ENCODE results near the gene PRPF38A.
A peak's percentile ranks its signal among the peaks of the same experiment; 100 is the strongest.

DNA sequence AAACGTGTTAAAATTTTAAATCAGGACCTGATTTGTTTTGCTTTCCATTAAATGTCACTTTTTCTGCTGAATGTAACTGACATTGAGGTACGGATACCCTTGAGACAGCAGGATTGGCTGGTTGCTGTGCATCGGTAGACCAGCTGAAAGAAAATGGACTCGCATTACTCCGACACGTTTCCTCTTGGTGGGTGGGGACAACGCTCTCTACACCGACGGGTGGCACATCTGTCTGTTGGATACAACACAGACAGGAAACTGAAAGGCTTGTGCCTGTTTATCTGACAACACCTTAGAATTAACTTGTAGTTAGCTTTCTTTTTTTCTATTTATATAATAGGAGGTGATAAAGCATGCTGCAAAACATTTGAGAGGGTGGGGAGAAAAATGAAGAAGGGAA is 19.4 kb downstream of the PRPF38A start:
- no peak for TF ChIP-seq POLR2A (IDR thresholded peaks at IDR 0.05; ENCODE audit: extremely low read depth, insufficient read length)
- TF ChIP-seq, protein P1, sequence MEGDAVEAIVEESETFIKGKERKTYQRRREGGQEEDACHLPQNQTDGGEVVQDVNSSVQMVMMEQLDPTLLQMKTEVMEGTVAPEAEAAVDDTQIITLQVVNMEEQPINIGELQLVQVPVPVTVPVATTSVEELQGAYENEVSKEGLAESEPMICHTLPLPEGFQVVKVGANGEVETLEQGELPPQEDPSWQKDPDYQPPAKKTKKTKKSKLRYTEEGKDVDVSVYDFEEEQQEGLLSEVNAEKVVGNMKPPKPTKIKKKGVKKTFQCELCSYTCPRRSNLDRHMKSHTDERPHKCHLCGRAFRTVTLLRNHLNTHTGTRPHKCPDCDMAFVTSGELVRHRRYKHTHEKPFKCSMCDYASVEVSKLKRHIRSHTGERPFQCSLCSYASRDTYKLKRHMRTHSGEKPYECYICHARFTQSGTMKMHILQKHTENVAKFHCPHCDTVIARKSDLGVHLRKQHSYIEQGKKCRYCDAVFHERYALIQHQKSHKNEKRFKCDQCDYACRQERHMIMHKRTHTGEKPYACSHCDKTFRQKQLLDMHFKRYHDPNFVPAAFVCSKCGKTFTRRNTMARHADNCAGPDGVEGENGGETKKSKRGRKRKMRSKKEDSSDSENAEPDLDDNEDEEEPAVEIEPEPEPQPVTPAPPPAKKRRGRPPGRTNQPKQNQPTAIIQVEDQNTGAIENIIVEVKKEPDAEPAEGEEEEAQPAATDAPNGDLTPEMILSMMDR (IDR thresholded peaks at IDR 0.05; ENCODE audit: low read depth, low read length): no peak
- TF ChIP-seq MYC (IDR thresholded peaks at IDR 0.05; ENCODE audit: low read depth, low read length): peak; percentile 70
- TF ChIP-seq, protein P2, sequence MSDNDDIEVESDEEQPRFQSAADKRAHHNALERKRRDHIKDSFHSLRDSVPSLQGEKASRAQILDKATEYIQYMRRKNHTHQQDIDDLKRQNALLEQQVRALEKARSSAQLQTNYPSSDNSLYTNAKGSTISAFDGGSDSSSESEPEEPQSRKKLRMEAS (IDR thresholded peaks at IDR 0.05; ENCODE audit: low read depth, low read length): peak; percentile 71

Data from NB4 (cell line).